WTC11 (cell line): ENCODE measurements around the gene PC.

Experiments
- CBFB ChIP-seq: sonication (generic); formaldehyde crosslinking; IDR thresholded peaks from 2 replicates; pipeline ENCODE4 v1.8.1; 2022; ENCODE audit warnings: mild to moderate bottlenecking, low read depth, missing genetic modification reagents
- ESRRA ChIP-seq: sonication (generic); formaldehyde crosslinking; IDR thresholded peaks from 2 replicates; pipeline ENCODE4 v1.8.1; 2022; ENCODE audit warnings: mild to moderate bottlenecking, missing genetic modification reagents, borderline replicate concordance
- KAT7 ChIP-seq: sonication (generic); formaldehyde crosslinking; IDR thresholded peaks from 2 replicates; pipeline ENCODE4 v1.8.1; 2023; ENCODE audit warnings: missing genetic modification reagents, mild to moderate bottlenecking, borderline replicate concordance
- MYBL2 ChIP-seq: sonication (generic); formaldehyde crosslinking; IDR thresholded peaks from 2 replicates; pipeline ENCODE4 v1.8.1; 2023; ENCODE audit warnings: mild to moderate bottlenecking, moderate library complexity, missing genetic modification reagents
- NFATC4 ChIP-seq: fragments of 250-450 bp; sonication (Bioruptor Pico); IDR thresholded peaks from 2 replicates; pipeline ENCODE4 v1.9.0; 2021; ENCODE audit warnings: mild to moderate bottlenecking
- NR2C2 ChIP-seq: sonication (generic); formaldehyde crosslinking; IDR thresholded peaks from 2 replicates; pipeline ENCODE4 v1.8.0; 2022; ENCODE audit warnings: mild to moderate bottlenecking, missing genetic modification reagents
- TEAD4 ChIP-seq: sonication (generic); formaldehyde crosslinking; IDR thresholded peaks from 2 replicates; pipeline ENCODE4 v1.8.0; 2022; ENCODE audit warnings: mild to moderate bottlenecking, missing genetic modification reagents
- ZNF423 ChIP-seq: fragments of 250-450 bp; sonication (Bioruptor Pico); IDR thresholded peaks from 2 replicates; pipeline ENCODE4 v2.1.2; 2022; ENCODE audit warnings: mild to moderate bottlenecking, moderate library complexity
- TF ChIP-seq, protein P1 (sequence below): fragments of 200-600 bp; IDR thresholded peaks from 2 replicates; pipeline ENCODE4 v1.8.0; 2022; ENCODE audit warnings: antibody characterized with exemption
- TF ChIP-seq, protein P2 (sequence below): sonication (generic); formaldehyde crosslinking; IDR thresholded peaks from 2 replicates; pipeline ENCODE4 v1.8.1; 2022; ENCODE audit warnings: low read depth, mild to moderate bottlenecking, moderate library complexity, missing genetic modification reagents, borderline replicate concordance
- TF ChIP-seq, protein P3 (sequence below): sonication (generic); formaldehyde crosslinking; IDR thresholded peaks from 2 replicates; pipeline ENCODE4 v1.8.0; 2022; ENCODE audit warnings: mild to moderate bottlenecking, missing genetic modification reagents

DNA sequence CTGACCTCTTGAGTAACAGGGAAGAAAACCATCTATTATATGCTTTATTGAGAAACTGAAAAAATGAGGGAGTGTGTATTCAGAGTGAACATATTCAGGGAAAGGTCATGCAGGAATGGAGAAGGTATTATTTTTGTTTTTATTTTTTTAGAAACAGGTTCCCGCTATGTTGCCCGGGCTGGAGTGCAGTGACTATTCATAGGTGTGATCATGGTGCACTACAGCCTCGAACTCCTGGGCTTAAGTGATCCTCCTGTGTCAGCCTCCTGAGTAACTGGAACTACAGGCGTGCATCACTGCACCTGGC lies 123.7 kb downstream of the PC start:
- TF ChIP-seq, protein P1, sequence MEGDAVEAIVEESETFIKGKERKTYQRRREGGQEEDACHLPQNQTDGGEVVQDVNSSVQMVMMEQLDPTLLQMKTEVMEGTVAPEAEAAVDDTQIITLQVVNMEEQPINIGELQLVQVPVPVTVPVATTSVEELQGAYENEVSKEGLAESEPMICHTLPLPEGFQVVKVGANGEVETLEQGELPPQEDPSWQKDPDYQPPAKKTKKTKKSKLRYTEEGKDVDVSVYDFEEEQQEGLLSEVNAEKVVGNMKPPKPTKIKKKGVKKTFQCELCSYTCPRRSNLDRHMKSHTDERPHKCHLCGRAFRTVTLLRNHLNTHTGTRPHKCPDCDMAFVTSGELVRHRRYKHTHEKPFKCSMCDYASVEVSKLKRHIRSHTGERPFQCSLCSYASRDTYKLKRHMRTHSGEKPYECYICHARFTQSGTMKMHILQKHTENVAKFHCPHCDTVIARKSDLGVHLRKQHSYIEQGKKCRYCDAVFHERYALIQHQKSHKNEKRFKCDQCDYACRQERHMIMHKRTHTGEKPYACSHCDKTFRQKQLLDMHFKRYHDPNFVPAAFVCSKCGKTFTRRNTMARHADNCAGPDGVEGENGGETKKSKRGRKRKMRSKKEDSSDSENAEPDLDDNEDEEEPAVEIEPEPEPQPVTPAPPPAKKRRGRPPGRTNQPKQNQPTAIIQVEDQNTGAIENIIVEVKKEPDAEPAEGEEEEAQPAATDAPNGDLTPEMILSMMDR, result no peak; the same call in 1 of the 2 replicates
- no peak for TF ChIP-seq TEAD4 (CRISPR knock-in tag)
- TF ChIP-seq NFATC4 (CRISPR knock-in tag), result no peak
- no peak for TF ChIP-seq KAT7
- no peak for TF ChIP-seq CBFB
- no peak for TF ChIP-seq ESRRA (CRISPR knock-in tag)
- TF ChIP-seq NR2C2 (CRISPR knock-in tag), result no peak
- no peak for TF ChIP-seq ZNF423 (CRISPR knock-in tag)
- TF ChIP-seq, protein P2, sequence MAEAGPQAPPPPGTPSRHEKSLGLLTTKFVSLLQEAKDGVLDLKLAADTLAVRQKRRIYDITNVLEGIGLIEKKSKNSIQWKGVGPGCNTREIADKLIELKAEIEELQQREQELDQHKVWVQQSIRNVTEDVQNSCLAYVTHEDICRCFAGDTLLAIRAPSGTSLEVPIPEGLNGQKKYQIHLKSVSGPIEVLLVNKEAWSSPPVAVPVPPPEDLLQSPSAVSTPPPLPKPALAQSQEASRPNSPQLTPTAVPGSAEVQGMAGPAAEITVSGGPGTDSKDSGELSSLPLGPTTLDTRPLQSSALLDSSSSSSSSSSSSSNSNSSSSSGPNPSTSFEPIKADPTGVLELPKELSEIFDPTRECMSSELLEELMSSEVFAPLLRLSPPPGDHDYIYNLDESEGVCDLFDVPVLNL (CRISPR knock-in tag), result no peak
- TF ChIP-seq, protein P3, sequence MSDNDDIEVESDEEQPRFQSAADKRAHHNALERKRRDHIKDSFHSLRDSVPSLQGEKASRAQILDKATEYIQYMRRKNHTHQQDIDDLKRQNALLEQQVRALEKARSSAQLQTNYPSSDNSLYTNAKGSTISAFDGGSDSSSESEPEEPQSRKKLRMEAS, result no peak
- no peak for TF ChIP-seq MYBL2
